SU-DHL-6 (cell line): ENCODE results near the gene KCP.
"Not testable (repeated sequence)": the region's sequence is repeated elsewhere in the genome, so short reads cannot be mapped to it uniquely, and the experiment has no call there.

Experiments
- H2AFZ ChIP-seq: fragments of 200-600 bp; sonication (generic); 2 replicates; pipeline ENCODE4 v1.6.1; 2014; ENCODE audit warnings: low read depth, mild to moderate bottlenecking, moderate library complexity, mixed read lengths, antibody characterized with exemption, low read length; ENCODE audit not compliant: severe bottlenecking
- H3F3A ChIP-seq: fragments of 200-600 bp; shearing (Covaris generic); 2 replicates; pipeline ENCODE4 v1.6.0; 2016; ENCODE audit warnings: antibody characterized with exemption, mild to moderate bottlenecking; ENCODE audit not compliant: insufficient read depth
- H3K27ac ChIP-seq: fragments of 200-600 bp; sonication (generic); 2 replicates; pipeline ENCODE4 v1.5.1; 2016; ENCODE audit warnings: low read depth, mild to moderate bottlenecking, low read length, moderate library complexity, mixed read lengths
- H3K27me3 ChIP-seq: fragments of 200-600 bp; sonication (generic), shearing (Covaris generic); 2 replicates; pipeline ENCODE4 v1.6.0; 2014; ENCODE audit warnings: mild to moderate bottlenecking, low read length
- H3K36me3 ChIP-seq: fragments of 200-600 bp; sonication (generic); 2 replicates; pipeline ENCODE4 v1.6.1; 2014; ENCODE audit warnings: mild to moderate bottlenecking, low read length, mixed read lengths
- H3K4me2 ChIP-seq: fragments of 300-600, 200-600 bp; shearing (Covaris generic), sonication (generic); 2 replicates; pipeline ENCODE4 v1.6.0; 2014; ENCODE audit warnings: low read length, low read depth, mild to moderate bottlenecking; ENCODE audit not compliant: poor library complexity, severe bottlenecking
- H3K4me3 ChIP-seq: fragments of 200-600 bp; sonication (generic); 2 replicates; pipeline ENCODE4 v1.5.1; 2014; ENCODE audit warnings: antibody characterized with exemption, low read length, mild to moderate bottlenecking, mixed read lengths; ENCODE audit not compliant: insufficient read depth, poor library complexity, severe bottlenecking
- H3K79me2 ChIP-seq: fragments of 200-600 bp; sonication (generic); 2 replicates; pipeline ENCODE4 v1.6.1; 2014; ENCODE audit warnings: mild to moderate bottlenecking, low read length, moderate library complexity; ENCODE audit not compliant: insufficient read depth
- H3K9ac ChIP-seq: fragments of 200-600 bp; sonication (generic); 2 replicates; pipeline ENCODE4 v1.7.0; 2014; ENCODE audit warnings: mild to moderate bottlenecking, low read length
- H3K9me2 ChIP-seq: fragments of 200-600 bp; sonication (generic); replicated peaks from 2 replicates; pipeline ENCODE4 v1.6.1; 2014; ENCODE audit warnings: low read length; ENCODE audit not compliant: insufficient read depth
- H3K9me3 ChIP-seq: fragments of 200-600 bp; sonication (generic); 2 replicates; pipeline ENCODE4 v1.6.1; 2014; ENCODE audit warnings: low read length, mixed read lengths; ENCODE audit not compliant: insufficient read depth
- H4K20me1 ChIP-seq: fragments of 200-600 bp; sonication (generic); 2 replicates; pipeline ENCODE4 v1.6.1; 2014; ENCODE audit warnings: low read depth, mild to moderate bottlenecking, antibody characterized with exemption, low read length, moderate library complexity, mixed read lengths
- EZH2phosphoT487 ChIP-seq: fragments of 200-600 bp; sonication (generic), shearing (Covaris generic); conservative IDR thresholded peaks from 2 replicates; pipeline ENCODE4 v1.6.1; 2018; ENCODE audit warnings: mild to moderate bottlenecking, antibody characterized with exemption, low read length, moderate library complexity, mixed read lengths
- TF ChIP-seq, protein P1 (sequence below): fragments of 200-600 bp; sonication (generic); IDR thresholded peaks from one replicate; pipeline ENCODE4 v1.5.1; 2017; ENCODE audit warnings: antibody characterized with exemption, mild to moderate bottlenecking, low read length, moderate library complexity; ENCODE audit not compliant: insufficient read depth, poor library complexity, severe bottlenecking

The KCP gene

DNA sequence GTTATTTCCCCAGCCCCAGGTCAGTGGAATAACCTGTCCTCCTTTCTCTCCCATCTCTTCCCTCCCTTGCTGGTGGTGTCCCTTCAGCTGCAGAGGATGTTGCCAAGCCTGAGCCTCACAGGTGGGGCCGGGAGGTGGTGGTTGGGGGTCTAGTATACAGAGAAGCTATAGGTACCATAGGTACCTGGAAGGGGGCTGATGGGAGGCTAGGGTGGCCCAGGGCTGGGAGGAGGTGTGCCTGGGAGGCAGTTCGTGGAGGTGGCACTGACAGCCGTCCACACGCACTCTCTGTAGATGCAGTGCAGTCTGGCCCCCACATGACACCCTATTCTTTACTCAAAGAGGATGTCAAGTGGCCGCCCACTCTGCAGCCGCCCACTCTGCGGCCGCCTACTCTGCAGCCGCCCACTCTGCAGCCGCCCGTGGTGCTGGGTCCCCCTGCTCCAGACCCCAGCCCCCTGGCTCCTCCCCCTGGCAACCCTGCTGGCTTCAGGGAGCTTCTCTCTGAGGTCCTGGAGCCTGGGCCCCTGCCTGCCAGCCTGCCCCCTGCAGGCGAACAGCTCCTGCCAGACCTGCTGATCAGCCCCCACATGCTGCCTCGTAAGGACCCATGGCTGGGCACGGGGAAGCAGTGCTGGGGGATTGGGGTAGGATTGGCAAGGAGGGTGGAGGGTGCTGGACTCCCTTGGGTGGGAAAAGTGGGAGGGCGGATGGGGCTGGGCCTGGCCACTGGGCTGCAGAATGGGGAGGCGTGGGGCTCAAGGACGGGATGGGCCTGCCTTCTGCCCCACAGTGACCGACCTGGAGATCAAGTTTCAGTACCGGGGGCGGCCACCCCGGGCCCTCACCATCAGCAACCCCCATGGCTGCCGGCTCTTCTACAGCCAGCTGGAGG lies 36.7 kb upstream of the KCP start:
- no peak overlapping the region for H3K4me2 ChIP-seq
- no peaks in the 10 kb centered on the region for H3K9me2 ChIP-seq
- no peak overlapping the region for H3K4me3 ChIP-seq
- no peaks in the 10 kb centered on the region for H3K36me3 ChIP-seq
- H3K9me3 ChIP-seq: no peaks in the 10 kb centered on the region
- TF ChIP-seq, protein P1, sequence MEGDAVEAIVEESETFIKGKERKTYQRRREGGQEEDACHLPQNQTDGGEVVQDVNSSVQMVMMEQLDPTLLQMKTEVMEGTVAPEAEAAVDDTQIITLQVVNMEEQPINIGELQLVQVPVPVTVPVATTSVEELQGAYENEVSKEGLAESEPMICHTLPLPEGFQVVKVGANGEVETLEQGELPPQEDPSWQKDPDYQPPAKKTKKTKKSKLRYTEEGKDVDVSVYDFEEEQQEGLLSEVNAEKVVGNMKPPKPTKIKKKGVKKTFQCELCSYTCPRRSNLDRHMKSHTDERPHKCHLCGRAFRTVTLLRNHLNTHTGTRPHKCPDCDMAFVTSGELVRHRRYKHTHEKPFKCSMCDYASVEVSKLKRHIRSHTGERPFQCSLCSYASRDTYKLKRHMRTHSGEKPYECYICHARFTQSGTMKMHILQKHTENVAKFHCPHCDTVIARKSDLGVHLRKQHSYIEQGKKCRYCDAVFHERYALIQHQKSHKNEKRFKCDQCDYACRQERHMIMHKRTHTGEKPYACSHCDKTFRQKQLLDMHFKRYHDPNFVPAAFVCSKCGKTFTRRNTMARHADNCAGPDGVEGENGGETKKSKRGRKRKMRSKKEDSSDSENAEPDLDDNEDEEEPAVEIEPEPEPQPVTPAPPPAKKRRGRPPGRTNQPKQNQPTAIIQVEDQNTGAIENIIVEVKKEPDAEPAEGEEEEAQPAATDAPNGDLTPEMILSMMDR: peak; percentile 50
- TF ChIP-seq EZH2phosphoT487: no peak
- 0 out of 2 replicates have a peak, but pooled peaks cover 3% of the 10 kb centered on the region for H3F3A ChIP-seq
- no peaks in the 10 kb centered on the region for H3K79me2 ChIP-seq
- H2AFZ ChIP-seq: no peak overlapping the region
- H3K27me3 ChIP-seq: no peaks in the 10 kb centered on the region
- no peak overlapping the region for H3K27ac ChIP-seq
- H4K20me1 ChIP-seq: no peaks in the 10 kb centered on the region
- H3K9ac ChIP-seq: no peak overlapping the region

DNA sequence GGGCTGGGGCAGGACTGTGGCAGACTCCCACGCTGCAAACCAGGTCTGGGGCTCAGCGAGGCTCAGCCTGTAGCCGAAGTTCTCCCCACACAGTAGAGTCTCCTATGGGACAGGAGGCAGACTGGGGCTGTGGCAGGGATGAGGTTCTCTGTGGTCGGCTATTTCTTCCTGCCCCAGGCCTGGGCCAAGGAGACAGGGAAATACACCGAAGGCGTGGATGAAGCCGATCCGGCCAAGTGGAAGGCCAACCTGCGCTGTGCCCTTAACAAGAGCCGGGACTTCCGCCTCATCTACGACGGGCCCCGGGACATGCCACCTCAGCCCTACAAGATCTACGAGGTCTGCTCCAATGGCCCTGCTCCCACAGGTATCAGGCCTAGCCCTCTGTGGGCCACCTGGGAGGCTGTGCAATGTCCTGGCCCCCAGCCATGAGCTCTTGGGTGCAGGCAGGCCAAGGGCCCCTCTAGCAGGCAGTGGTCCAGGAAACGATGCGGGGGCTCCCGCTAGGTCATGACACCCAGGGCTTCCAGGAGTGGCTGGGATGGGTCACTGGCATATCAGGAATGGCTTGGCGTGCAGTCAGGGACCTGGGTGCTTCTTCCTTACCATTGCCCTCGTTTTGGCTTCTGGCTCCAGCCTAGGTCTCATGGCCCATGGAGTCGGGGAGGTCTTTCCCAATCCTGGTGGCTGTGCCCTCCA lies 35.3 kb upstream of the KCP start:
- TF ChIP-seq EZH2phosphoT487: no peak
- TF ChIP-seq, protein P1: no peak
- H3K9ac ChIP-seq: no peak overlapping the region
- no peak overlapping the region for H2AFZ ChIP-seq
- H4K20me1 ChIP-seq: no peaks in the 10 kb centered on the region
- no peaks in the 10 kb centered on the region for H3K9me3 ChIP-seq
- H3K4me3 ChIP-seq: no peak overlapping the region
- no peaks in the 10 kb centered on the region for H3K79me2 ChIP-seq
- H3F3A ChIP-seq: 0 out of 2 replicates have a peak, but pooled peaks cover 3% of the 10 kb centered on the region
- no peaks in the 10 kb centered on the region for H3K36me3 ChIP-seq
- H3K4me2 ChIP-seq: no peak overlapping the region
- no peaks in the 10 kb centered on the region for H3K9me2 ChIP-seq
- no peak overlapping the region for H3K27ac ChIP-seq
- no peaks in the 10 kb centered on the region for H3K27me3 ChIP-seq

DNA sequence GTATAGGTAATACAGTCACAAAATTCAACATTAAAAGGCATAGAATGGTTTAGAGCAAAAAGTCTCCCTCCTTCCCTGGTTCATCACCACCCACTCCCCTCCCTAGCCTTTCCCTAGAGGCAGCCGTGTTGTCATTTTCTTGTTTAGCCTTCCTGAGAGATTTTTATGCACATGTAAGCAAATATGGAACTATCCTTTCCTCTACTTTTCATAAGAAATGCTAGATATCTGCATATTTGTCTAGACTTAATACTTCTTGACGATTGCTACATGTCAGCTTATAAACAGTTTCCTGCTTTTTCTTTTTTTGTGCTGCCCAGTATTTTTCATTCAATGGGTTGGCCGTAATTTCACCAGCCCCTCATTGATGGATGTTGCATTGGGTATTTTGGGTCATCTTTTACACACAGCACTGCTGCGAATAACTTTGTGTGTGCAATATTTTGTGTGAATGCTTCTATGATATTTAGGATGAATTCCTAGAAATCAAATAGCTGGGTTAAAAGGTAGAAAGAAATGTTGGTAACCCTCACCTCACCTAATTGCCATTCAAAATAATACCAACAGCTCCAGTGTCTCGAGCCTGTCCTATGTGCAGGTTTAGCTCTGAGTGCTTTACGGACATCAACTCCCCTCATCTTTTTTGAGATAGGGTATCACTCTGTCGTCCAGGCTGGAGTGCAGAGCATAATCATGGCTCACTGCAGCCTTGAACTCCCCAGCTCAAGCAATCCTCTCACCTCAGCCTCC lies 34.2 kb upstream of the KCP start:
- Histone ChIP-seq H3K4me2 (no peak overlapping the region), H3K27ac (no peak overlapping the region), H3K9ac (no peak overlapping the region), H3F3A (peaks cover 6% of the 10 kb centered on the region; the same call in 1 of the 2 replicates), H3K79me2 (no peaks in the 10 kb centered on the region), H3K27me3 (no peaks in the 10 kb centered on the region), H2AFZ (no peak overlapping the region), H3K9me3 (no peaks in the 10 kb centered on the region), H3K36me3 (no peaks in the 10 kb centered on the region), H4K20me1 (no peaks in the 10 kb centered on the region), H3K4me3 (no peak overlapping the region), H3K9me2 (no peaks in the 10 kb centered on the region)
- no peak for TF ChIP-seq EZH2phosphoT487
- TF ChIP-seq, protein P1: no peak

DNA sequence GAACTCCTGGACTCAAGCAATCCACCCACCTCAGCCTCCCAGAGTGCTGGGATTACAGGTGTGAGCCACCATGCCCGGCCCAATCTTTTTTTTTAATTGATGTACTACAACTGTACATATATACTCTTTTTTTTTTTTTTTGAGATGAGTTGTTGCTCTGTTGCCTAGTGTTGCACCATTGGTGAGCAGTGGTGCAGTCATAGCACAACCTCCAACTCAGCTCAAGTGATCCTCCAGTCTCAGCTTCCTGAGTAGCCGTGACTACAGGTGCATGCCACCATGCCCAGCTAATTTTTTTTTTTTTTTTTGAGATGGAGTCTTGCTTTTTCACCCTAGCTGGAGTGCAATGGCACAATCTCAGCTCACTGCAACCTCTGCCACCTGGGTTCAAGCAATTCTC lies 32.7 kb upstream of the KCP start:
- H3K27ac ChIP-seq, H3K9ac ChIP-seq, H3F3A ChIP-seq, H2AFZ ChIP-seq, H3K36me3 ChIP-seq, H4K20me1 ChIP-seq, H3K79me2 ChIP-seq, H3K4me3 ChIP-seq, H3K27me3 ChIP-seq, H3K4me2 ChIP-seq, H3K9me3 ChIP-seq, H3K9me2 ChIP-seq: not testable (repeated sequence)
